DOHH2 (cell line): ENCODE results near the gene ROBO1.

Experiments used
- H3F3A ChIP-seq: fragments of 200-600 bp; sonication (generic), shearing (Covaris generic); 2 replicates; pipeline ENCODE4 v1.6.0; 2016; ENCODE audit warnings: antibody characterized with exemption, mild to moderate bottlenecking; ENCODE audit not compliant: control insufficient read depth, insufficient read depth
- H3K27ac ChIP-seq: fragments of 200-600 bp; sonication (generic); 2 replicates; pipeline ENCODE4 v1.5.1; 2014; ENCODE audit warnings: low read depth, mild to moderate bottlenecking, low read length, moderate library complexity
- H3K27me3 ChIP-seq: fragments of 200-600 bp; sonication (generic); 2 replicates; pipeline ENCODE4 v1.6.1; 2014; ENCODE audit warnings: mild to moderate bottlenecking, low read length, mixed read lengths; ENCODE audit not compliant: control insufficient read depth
- H3K36me3 ChIP-seq: fragments of 200-600 bp; sonication (generic); 2 replicates; pipeline ENCODE4 v1.6.1; 2014; ENCODE audit warnings: mild to moderate bottlenecking, low read length, moderate library complexity, mixed read lengths; ENCODE audit not compliant: control insufficient read depth
- H3K4me1 ChIP-seq: fragments of 200-600 bp; sonication (generic); 2 replicates; pipeline ENCODE4 v1.6.1; 2014; ENCODE audit warnings: mild to moderate bottlenecking, low read length, mixed read lengths; ENCODE audit not compliant: control insufficient read depth
- H3K4me2 ChIP-seq: fragments of 200-600 bp; sonication (generic); 2 replicates; pipeline ENCODE4 v1.6.0; 2014; ENCODE audit warnings: mild to moderate bottlenecking, low read length, moderate library complexity
- H3K4me3 ChIP-seq: fragments of 200-600 bp; sonication (generic); 2 replicates; pipeline ENCODE4 v1.5.1; 2014; ENCODE audit warnings: mild to moderate bottlenecking, low read length, mixed read lengths
- H3K79me2 ChIP-seq: fragments of 200-600 bp; sonication (generic); 2 replicates; pipeline ENCODE4 v1.6.1; 2014; ENCODE audit warnings: mild to moderate bottlenecking, low read length, mixed read lengths; ENCODE audit not compliant: control insufficient read depth
- H3K9me2 ChIP-seq: fragments of 200-600 bp; sonication (generic); replicated peaks from 2 replicates; pipeline ENCODE4 v1.6.1; 2014; ENCODE audit warnings: mild to moderate bottlenecking, low read length, mixed read lengths; ENCODE audit not compliant: control insufficient read depth
- H3K9me3 ChIP-seq: fragments of 200-600 bp; sonication (generic); 2 replicates; pipeline ENCODE4 v1.6.1; 2014; ENCODE audit warnings: antibody characterized with exemption, low read length, mixed read lengths; ENCODE audit not compliant: control insufficient read depth, insufficient read depth
- H4K20me1 ChIP-seq: fragments of 200-600 bp; sonication (generic); 2 replicates; pipeline ENCODE4 v1.6.0; 2014; ENCODE audit warnings: low read depth, mild to moderate bottlenecking, antibody characterized with exemption, low read length, moderate library complexity; ENCODE audit not compliant: control insufficient read depth, insufficient read depth
- EZH2phosphoT487 ChIP-seq: fragments of 200-600 bp; sonication (generic); IDR thresholded peaks from 2 replicates; pipeline ENCODE4 v1.6.1; 2017; ENCODE audit warnings: borderline replicate concordance, mild to moderate bottlenecking, antibody characterized with exemption, low read length, moderate library complexity, mixed read lengths
- TF ChIP-seq, protein P1 (sequence below): fragments of 200-600 bp; sonication (generic); IDR thresholded peaks from one replicate; pipeline ENCODE4 v1.5.1; 2014; ENCODE audit warnings: antibody characterized with exemption, mild to moderate bottlenecking, low read depth, low read length; ENCODE audit not compliant: poor library complexity, severe bottlenecking

The ROBO1 gene

DNA sequence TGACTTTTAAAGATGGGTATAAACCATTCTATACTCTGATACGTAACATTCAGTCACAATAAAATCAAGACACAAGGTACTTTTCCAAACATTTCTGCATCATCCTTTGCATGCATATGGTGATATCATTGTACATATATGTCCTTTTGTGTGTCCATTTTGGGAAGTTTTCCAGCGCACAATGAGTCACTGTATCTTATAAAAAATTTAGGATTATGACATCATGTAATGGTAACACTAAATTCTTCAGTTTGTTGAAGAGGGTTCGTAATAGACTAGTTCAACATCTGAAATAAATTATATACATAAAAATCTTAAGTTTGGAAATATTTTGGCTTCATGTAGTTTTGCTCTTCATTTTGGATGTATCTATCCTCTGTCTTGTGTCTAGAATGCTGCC lies 480.9 kb downstream of the ROBO1 start:
- H3K36me3 ChIP-seq: no peaks in the 10 kb centered on the region
- H3K4me2 ChIP-seq: no peak overlapping the region
- no peaks in the 10 kb centered on the region for H4K20me1 ChIP-seq
- H3K27ac ChIP-seq: no peak overlapping the region
- no peaks in the 10 kb centered on the region for H3K9me2 ChIP-seq
- H3K4me3 ChIP-seq: no peak overlapping the region
- no peaks in the 10 kb centered on the region for H3K79me2 ChIP-seq
- no peaks in the 10 kb centered on the region for H3F3A ChIP-seq
- no peaks in the 10 kb centered on the region for H3K4me1 ChIP-seq
- no peaks in the 10 kb centered on the region for H3K9me3 ChIP-seq
- no peak for TF ChIP-seq EZH2phosphoT487
- TF ChIP-seq, protein P1, sequence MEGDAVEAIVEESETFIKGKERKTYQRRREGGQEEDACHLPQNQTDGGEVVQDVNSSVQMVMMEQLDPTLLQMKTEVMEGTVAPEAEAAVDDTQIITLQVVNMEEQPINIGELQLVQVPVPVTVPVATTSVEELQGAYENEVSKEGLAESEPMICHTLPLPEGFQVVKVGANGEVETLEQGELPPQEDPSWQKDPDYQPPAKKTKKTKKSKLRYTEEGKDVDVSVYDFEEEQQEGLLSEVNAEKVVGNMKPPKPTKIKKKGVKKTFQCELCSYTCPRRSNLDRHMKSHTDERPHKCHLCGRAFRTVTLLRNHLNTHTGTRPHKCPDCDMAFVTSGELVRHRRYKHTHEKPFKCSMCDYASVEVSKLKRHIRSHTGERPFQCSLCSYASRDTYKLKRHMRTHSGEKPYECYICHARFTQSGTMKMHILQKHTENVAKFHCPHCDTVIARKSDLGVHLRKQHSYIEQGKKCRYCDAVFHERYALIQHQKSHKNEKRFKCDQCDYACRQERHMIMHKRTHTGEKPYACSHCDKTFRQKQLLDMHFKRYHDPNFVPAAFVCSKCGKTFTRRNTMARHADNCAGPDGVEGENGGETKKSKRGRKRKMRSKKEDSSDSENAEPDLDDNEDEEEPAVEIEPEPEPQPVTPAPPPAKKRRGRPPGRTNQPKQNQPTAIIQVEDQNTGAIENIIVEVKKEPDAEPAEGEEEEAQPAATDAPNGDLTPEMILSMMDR: no peak
- H3K27me3 ChIP-seq: no peaks in the 10 kb centered on the region

DNA sequence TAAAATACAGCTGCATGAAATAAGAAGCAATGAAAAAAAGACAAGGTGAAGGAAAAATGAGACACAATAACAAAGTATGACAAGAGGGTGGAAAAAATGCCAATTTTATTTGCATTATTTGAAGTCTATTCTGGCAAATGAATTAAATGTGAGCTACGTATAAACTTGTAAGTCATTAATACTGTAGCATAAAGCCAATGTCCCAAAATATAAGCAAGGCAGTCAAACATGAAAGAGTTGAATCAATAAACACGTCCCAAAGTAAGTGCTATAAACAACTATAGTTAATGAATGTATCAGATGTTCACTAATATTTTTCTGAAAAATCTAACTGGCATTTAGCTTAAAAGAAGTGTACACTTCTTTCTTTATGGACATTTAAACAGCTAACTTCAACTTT lies 481.9 kb downstream of the ROBO1 start:
- Histone ChIP-seq H3K36me3 (no peaks in the 10 kb centered on the region), H3K27ac (no peak overlapping the region), H3F3A (no peaks in the 10 kb centered on the region), H3K9me2 (no peaks in the 10 kb centered on the region), H3K79me2 (no peaks in the 10 kb centered on the region), H3K4me2 (no peak overlapping the region), H4K20me1 (no peaks in the 10 kb centered on the region), H3K4me3 (no peak overlapping the region), H3K27me3 (no peaks in the 10 kb centered on the region), H3K9me3 (no peaks in the 10 kb centered on the region), H3K4me1 (no peaks in the 10 kb centered on the region)
- no peak for TF ChIP-seq EZH2phosphoT487
- TF ChIP-seq, protein P1: no peak

DNA sequence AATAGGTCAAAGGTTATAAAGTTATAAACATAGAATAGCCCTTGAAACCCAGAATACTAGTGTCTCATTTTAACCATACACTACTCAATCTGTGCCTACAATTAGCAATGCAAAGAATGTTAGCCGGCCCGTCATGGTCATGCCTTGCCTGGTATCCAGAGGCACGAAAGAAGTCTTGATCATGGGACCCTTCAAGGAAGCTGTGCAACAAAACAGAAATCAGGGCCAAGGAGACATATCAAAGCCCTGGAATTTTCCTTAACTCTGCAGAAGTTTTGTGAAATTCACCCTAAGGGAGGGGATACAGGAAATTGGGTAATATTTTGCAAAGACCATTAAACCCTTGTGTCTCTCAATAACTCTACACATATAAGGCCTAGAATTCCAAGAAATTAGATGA lies 482.4 kb downstream of the ROBO1 start:
- H3K79me2 ChIP-seq: no peaks in the 10 kb centered on the region
- no peak overlapping the region for H3K27ac ChIP-seq
- H3K36me3 ChIP-seq: no peaks in the 10 kb centered on the region
- H3K9me3 ChIP-seq: no peaks in the 10 kb centered on the region
- TF ChIP-seq EZH2phosphoT487: no peak
- TF ChIP-seq, protein P1: no peak
- no peak overlapping the region for H3K4me3 ChIP-seq
- no peaks in the 10 kb centered on the region for H3K4me1 ChIP-seq
- no peak overlapping the region for H3K4me2 ChIP-seq
- H3K9me2 ChIP-seq: no peaks in the 10 kb centered on the region
- H3K27me3 ChIP-seq: no peaks in the 10 kb centered on the region
- no peaks in the 10 kb centered on the region for H3F3A ChIP-seq
- H4K20me1 ChIP-seq: no peaks in the 10 kb centered on the region

DNA sequence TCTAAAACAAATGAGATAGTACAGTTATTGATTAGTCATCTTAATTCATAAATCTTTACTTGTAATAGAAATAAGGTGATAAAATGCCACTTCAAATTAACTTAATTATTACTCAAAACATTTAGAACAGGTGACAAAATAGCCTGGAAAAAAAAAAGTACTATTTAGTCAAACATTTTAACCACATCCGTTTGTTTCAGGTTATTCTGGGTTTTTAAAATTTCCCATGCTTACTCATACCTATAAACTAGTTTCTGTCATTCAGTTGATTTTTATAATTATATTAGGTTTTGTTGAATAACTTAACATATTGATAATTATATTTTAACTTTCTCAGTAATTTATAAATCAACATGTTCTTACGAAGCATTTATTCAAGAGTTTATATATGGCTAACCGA lies 483.0 kb downstream of the ROBO1 start:
- H3K4me2 ChIP-seq: no peak overlapping the region
- no peaks in the 10 kb centered on the region for H3F3A ChIP-seq
- H3K27ac ChIP-seq: no peak overlapping the region
- no peaks in the 10 kb centered on the region for H3K79me2 ChIP-seq
- TF ChIP-seq EZH2phosphoT487: no peak
- TF ChIP-seq, protein P1: no peak
- H3K27me3 ChIP-seq: no peaks in the 10 kb centered on the region
- H3K36me3 ChIP-seq: no peaks in the 10 kb centered on the region
- no peaks in the 10 kb centered on the region for H4K20me1 ChIP-seq
- H3K9me3 ChIP-seq: no peaks in the 10 kb centered on the region
- no peak overlapping the region for H3K4me3 ChIP-seq
- H3K4me1 ChIP-seq: no peaks in the 10 kb centered on the region
- no peaks in the 10 kb centered on the region for H3K9me2 ChIP-seq
